Measurements from ENCODE around the gene NCK1.
A peak's percentile ranks its signal among the peaks of the same experiment; 100 is the strongest.
"Not testable (repeated sequence)": the region's sequence is repeated elsewhere in the genome, so short reads cannot be mapped to it uniquely, and the experiment has no call there.

The NCK1 gene

DNA sequence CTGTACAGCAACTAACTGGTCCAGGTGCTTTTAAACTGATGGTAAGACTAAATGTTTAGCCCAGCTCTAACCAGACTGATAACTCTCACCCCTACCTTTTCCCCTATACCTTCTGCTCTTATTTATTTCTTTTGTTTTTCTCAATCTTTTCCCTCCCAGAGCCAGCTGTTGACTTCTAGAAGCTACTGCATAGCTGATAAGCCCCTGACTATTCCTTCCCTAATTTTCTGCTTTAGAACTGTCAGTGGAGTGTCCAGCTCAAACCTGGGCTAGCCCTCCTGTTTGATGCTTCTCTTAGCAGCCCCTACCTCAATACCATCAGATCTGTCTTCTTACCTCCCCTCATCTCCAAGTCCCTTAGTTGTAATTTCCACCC lies 22.5 kb upstream of the NCK1 start:
- peaks cover 9% of the 10 kb centered on the region for H3K4me1 ChIP-seq
- peaks cover 10% of the 10 kb centered on the region for H3K36me3 ChIP-seq (replicated peaks)
- H3K4me3 ChIP-seq, result no peak overlapping the region
- no peaks in the 10 kb centered on the region for H3K27me3 ChIP-seq (ENCODE audit: low read depth)
- H3K9me3 ChIP-seq, result no peaks in the 10 kb centered on the region
- in situ Hi-C loops (cut with MboI; ENCODE audit: low sequenced_read_pairs), result no loop called here
- no peak for DNase-seq (ENCODE audit: low spot score in 2 of 2)

DNA sequence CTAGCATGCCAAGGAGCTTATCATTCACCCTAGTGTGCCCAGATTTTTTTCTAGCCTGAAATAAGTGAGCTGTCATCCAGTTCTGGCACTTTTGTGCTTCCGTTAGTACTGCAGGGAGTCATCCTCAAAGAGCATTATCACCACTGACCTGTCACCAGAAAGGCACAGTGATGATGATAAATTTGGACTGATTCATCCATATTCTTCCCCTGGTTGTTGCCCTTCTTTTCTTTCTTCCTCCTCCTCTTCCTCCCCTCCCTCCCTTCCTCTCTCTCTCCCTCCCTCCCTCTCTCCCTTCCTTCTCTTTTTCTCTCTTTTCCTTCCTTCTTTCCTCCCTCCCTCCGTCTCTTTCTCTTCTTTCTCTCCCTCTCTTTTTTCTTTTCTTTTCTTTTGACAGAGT lies 21.8 kb upstream of the NCK1 start:
- no peak for DNase-seq (ENCODE audit: low spot score in 2 of 2)
- H3K4me3 ChIP-seq, result no peak overlapping the region
- no peaks in the 10 kb centered on the region for H3K9me3 ChIP-seq
- in situ Hi-C loops (cut with MboI; ENCODE audit: low sequenced_read_pairs), result no loop called here
- H3K36me3 ChIP-seq (replicated peaks), result peaks cover 10% of the 10 kb centered on the region
- peaks cover 9% of the 10 kb centered on the region for H3K4me1 ChIP-seq
- no peaks in the 10 kb centered on the region for H3K27me3 ChIP-seq (ENCODE audit: low read depth)

DNA sequence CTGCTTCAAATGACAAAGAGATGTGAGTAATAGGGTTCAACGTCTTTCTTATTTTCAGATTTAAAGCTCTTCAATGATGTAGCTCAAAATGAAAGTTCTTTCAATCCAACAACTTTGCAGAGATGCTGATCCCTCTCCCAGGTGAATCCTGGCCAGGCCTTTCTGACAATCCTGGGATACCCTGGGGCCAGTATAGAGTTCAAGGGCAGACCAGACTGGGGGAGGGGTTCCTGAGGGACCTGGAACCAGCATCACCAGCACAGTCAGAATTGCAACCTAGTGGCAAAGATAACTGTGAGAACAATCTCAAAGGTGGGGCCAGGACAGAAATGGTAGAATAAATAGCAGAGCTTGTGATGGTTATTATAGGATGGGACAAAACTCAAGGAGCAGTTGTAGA lies 19.7 kb upstream of the NCK1 start:
- in situ Hi-C loops (cut with MboI; ENCODE audit: low sequenced_read_pairs), result no loop called here
- Histone ChIP-seq H3K36me3 (replicated peaks) (peaks cover 19% of the 10 kb centered on the region), H3K9me3 (no peaks in the 10 kb centered on the region)

DNA sequence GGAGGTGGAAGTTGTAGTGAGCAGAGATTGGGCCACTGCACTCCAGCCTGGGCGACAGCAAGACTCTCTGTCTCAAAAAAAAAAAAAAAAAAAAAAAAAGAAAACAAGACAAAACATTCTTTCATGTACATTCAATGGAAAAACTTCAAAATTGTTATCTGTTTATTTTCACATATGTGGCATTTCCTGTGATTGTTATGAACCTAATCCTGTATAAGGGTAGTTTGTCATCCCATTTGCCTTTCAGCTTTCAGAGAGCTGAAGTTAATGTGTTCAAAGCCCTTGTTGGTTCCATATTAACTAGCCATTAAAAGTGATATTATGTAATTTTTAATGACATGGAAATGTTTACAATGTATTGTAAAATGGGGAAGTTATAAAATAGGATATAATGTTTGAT lies 17.3 kb upstream of the NCK1 start:
- H3K36me3 ChIP-seq (replicated peaks), result peaks cover 14% of the 10 kb centered on the region
- no peak for DNase-seq (ENCODE audit: low spot score in 2 of 2)
- H3K9me3 ChIP-seq, result no peaks in the 10 kb centered on the region
- in situ Hi-C loops (cut with MboI; ENCODE audit: low sequenced_read_pairs), result no loop called here
- no peaks in the 10 kb centered on the region for H3K4me1 ChIP-seq
- no peaks in the 10 kb centered on the region for H3K27me3 ChIP-seq (ENCODE audit: low read depth)
- H3K4me3 ChIP-seq, result no peak overlapping the region

More for the DNA sequence above, 19.7 kb upstream of the NCK1 start:
- H3K27me3 ChIP-seq (ENCODE audit: low read depth), result no peaks in the 10 kb centered on the region
- DNase-seq (ENCODE audit: low spot score in 2 of 2), result no peak
- H3K4me1 ChIP-seq, result peaks cover 9% of the 10 kb centered on the region
- no peak overlapping the region for H3K4me3 ChIP-seq

DNA sequence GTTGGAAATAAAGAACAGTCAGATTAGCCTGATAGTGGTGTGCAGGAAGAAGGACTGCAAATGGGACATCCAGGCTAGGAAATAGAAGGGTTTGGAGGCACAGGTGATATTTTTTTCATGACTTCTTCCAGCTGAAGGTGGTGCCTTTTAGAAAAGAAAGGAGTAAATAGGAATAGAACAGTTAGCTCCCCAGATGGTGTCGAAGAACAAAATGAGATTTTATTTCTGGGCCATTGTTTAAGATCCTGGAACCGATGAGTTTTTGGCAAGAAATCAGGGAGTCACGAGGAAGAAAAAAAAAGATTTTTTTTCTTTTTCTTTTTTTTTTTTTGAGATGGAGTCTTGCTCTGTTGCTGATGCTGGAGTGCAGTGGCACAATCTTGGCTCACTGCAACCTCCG lies 9.8 kb upstream of the NCK1 start:
- H3K27me3 ChIP-seq (ENCODE audit: low read depth), result no peaks in the 10 kb centered on the region
- H3K4me1 ChIP-seq, result no peaks in the 10 kb centered on the region
- H3K36me3 ChIP-seq (replicated peaks), result peaks cover 13% of the 10 kb centered on the region
- in situ Hi-C loops (cut with MboI; ENCODE audit: low sequenced_read_pairs), result no loop called here
- no peak for DNase-seq (ENCODE audit: low spot score in 2 of 2)
- H3K9me3 ChIP-seq, result no peaks in the 10 kb centered on the region
- no peak overlapping the region for H3K4me3 ChIP-seq

DNA sequence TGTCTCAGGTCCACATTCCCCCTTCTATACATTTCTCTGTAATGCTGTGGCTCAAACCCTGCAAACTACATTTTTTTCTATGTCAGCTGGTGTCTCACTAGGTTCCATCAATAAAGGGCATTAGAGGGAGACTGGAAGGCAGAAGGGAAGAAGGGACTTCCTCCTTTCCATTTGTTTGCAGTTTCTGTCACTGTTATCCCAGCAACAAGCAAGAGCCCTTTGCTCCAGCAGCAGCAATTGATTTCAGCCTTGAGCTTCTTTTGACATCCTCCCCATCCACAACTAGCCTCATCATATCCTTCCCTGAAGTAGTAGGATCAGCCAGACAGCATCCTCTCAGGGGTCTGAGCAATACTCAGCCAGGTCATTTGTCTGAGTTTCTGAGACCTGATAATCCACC lies 5.3 kb upstream of the NCK1 start:
- Histone ChIP-seq H3K4me3 (no peak overlapping the region), H3K4me1 (peaks cover 19% of the 10 kb centered on the region), H3K36me3 (replicated peaks) (peaks cover 13% of the 10 kb centered on the region), H3K27me3 (ENCODE audit: low read depth) (no peaks in the 10 kb centered on the region), H3K9me3 (no peaks in the 10 kb centered on the region)
- in situ Hi-C loops (cut with MboI; ENCODE audit: low sequenced_read_pairs), result no loop called here
- no peak for DNase-seq (ENCODE audit: low spot score in 2 of 2)

DNA sequence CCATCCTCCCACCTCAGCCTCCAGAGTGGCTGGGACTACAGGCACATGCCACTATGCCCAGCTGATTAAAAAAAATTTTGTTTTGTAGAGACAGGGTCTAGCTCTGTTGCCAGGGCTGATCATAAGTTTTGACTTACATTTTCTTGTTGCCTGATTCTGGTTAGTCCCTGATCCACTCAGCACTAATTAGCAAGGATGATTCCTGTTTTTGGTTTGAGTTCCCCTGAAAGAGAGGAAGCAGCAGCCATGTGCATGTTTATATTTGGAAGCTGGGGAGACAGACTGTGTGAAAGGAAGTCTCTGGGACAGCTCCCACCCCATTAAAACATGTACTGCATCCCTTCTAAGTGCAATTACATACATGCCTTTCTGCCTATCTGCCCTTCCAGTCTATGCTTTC lies 3.6 kb upstream of the NCK1 start:
- Histone ChIP-seq H3K4me1 (peaks cover 20% of the 10 kb centered on the region), H3K27me3 (ENCODE audit: low read depth) (no peaks in the 10 kb centered on the region), H3K36me3 (replicated peaks) (peaks cover 13% of the 10 kb centered on the region), H3K9me3 (no peaks in the 10 kb centered on the region), H3K4me3 (no peak overlapping the region)
- in situ Hi-C loops (cut with MboI; ENCODE audit: low sequenced_read_pairs), result no loop called here
- no peak for DNase-seq (ENCODE audit: low spot score in 2 of 2)

DNA sequence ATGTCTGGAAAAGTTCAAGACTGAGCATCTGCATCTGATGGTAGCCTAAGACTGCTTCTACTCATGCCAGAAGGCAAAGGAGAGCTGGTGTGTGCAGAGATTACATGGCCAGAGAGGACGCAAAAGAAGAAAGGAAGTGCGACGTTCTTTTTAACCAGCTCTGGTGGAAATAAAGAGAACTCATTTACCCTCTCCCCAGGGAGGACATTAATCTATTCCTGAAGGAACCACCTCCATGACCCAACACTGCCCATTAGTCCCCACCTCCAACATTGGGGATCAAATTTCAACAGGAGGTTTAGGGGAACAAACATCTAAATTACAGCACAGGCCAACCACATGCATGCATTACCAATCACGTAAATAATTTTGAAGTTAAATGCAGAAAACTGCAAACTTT lies 1.5 kb upstream of the NCK1 start:
- peaks cover 6% of the 10 kb centered on the region for H3K36me3 ChIP-seq (replicated peaks)
- in situ Hi-C loops (cut with MboI; ENCODE audit: low sequenced_read_pairs), result no loop called here
- peak overlapping the region; percentile 95 for H3K4me3 ChIP-seq
- peaks cover 23% of the 10 kb centered on the region for H3K4me1 ChIP-seq
- H3K27me3 ChIP-seq (ENCODE audit: low read depth), result no peaks in the 10 kb centered on the region
- DNase-seq (ENCODE audit: low spot score in 2 of 2), result peak; percentile 46 to 48
- H3K9me3 ChIP-seq, result no peaks in the 10 kb centered on the region

DNA sequence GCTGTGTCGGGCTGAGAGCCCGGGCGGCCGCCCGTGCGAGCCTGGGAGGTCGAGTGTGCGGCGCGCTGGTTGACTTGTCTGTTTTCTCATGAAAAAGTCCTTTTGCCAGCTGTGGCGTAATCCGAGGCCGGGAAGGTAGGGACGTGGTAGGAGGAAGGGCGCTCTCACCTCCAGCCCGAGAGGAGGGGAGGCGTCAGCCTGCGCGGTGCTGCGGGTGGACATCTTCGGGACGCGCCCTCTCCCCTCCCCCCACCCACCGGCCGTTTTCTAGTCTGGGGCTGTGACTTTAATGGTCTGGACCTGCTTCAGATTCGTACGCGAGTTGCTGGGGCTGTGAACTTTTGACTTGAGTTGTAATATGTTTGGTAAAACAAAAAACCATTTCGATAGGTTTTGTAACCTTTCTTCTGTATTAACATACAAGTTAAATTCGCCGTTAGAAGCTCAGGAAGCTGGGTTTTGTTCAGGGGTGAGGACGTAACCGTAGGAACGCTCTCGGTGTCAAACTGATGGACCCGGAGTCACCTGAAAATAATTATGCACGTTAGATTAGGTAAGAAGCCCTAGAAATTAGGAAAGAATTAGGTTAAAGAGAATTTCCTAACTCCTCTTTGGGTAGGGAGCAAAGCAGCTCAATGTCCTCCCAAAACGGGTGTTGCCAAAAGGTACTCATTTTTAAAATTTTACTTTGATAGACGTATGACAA lies 762 bp downstream of the NCK1 start:
- 0 out of 2 replicates have a peak, but pooled peaks cover 2% of the 10 kb centered on the region for H3K36me3 ChIP-seq (replicated peaks)
- peak overlapping the region; percentile 95 for H3K4me3 ChIP-seq
- in situ Hi-C loops (cut with MboI; ENCODE audit: low sequenced_read_pairs), result no loop called here
- H3K27me3 ChIP-seq (ENCODE audit: low read depth), result no peaks in the 10 kb centered on the region
- peaks cover 23% of the 10 kb centered on the region for H3K4me1 ChIP-seq
- DNase-seq (ENCODE audit: low spot score in 2 of 2), result peak; percentile 50 to 77
- no peaks in the 10 kb centered on the region for H3K9me3 ChIP-seq

DNA sequence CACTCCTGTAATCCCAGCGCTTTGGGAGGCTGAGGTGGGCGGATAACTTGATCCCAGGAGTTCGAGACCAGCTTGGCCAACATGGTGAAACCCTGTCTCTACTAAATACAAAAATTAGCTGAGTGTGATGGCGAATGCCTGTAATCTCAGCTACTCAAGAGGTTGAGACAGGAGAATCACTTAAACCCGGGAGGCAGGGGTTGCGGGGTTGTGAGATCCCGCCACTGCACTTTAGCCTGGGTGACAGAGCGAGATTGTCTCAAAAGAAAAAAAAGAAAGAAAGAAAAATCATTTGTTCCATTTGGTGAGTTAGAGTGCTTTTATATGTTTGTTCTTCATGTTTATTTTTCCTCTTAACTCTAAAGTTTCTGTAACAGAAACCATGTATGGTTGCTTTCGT lies 7.3 kb downstream of the NCK1 start:
- Histone ChIP-seq H3K27me3 (ENCODE audit: low read depth) (no peaks in the 10 kb centered on the region), H3K4me3 (no peak overlapping the region), H3K9me3 (no peaks in the 10 kb centered on the region), H3K36me3 (replicated peaks) (peaks cover 10% of the 10 kb centered on the region), H3K4me1 (peaks cover 9% of the 10 kb centered on the region)
- in situ Hi-C loops (cut with MboI; ENCODE audit: low sequenced_read_pairs), result no loop called here
- no peak for DNase-seq (ENCODE audit: low spot score in 2 of 2)

DNA sequence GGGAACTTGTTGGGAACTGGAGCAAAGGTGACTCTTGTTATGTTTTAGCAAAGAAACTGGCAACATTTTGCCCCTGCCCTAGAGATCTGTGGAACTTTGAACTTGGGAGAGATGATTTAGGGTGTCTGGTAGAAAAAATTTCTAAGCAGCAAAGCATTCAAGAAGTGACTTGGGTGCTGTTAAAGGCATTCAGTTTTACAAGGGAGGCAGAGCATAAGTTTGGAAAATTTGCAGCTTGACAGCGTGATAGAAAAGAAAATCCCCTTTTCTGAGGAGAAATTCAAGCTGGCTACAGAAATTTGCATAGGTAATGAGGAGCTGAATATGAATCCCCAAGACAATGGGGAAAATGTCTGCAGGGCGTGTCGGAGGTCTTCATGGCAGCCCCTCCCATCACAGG lies 10.2 kb downstream of the NCK1 start:
- DNase-seq (ENCODE audit: low spot score in 2 of 2), result peak in 1 of 2 experiments; percentile 48
- in situ Hi-C loops (cut with MboI; ENCODE audit: low sequenced_read_pairs); H3K4me1 ChIP-seq; H3K4me3 ChIP-seq; H3K36me3 ChIP-seq (replicated peaks); H3K9me3 ChIP-seq; H3K27me3 ChIP-seq (ENCODE audit: low read depth): not testable (repeated sequence)

DNA sequence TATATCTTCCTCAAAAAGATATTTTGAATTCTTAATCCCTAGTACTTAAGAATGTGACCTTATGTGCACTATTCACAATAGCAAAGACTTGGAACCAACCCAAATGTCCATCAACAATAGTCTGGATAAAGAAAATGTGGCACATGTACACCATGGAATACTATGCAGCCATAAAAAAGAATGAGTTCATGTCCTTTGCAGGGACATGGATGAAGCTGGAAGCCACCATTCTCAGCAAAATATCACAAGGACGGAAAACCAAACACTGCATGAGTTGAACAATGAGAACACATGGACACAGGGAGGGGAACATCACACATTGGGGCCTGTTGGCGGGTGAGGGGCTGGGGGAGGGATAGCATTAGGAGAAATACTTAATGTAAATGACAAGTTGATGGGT lies 17.5 kb downstream of the NCK1 start:
- DNase-seq (ENCODE audit: low spot score in 2 of 2); in situ Hi-C loops (cut with MboI; ENCODE audit: low sequenced_read_pairs); H3K27me3 ChIP-seq (ENCODE audit: low read depth); H3K4me3 ChIP-seq; H3K4me1 ChIP-seq; H3K9me3 ChIP-seq; H3K36me3 ChIP-seq (replicated peaks): not testable (repeated sequence)

DNA sequence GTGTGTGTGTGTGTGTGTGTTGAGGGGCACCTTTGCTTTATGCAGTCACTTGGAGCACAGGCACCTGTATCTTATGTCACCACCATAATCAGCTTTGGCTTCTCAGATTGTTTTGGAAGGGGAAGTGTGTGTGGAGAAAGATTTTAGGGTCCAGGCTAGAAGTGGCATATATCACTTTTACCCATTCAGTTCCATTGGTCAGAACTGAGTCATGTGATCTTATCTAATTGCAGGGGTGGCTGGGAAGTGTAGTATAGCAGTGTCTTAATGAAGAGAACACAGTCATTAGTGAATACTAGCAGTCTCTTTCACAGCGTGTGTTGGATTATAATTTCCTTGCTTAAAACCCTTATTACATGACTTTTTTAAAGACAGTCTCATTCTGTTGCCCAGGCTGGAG lies 20.6 kb downstream of the NCK1 start:
- no peaks in the 10 kb centered on the region for H3K9me3 ChIP-seq
- in situ Hi-C loops (cut with MboI; ENCODE audit: low sequenced_read_pairs), result no loop called here
- H3K27me3 ChIP-seq (ENCODE audit: low read depth), result no peaks in the 10 kb centered on the region
- no peaks in the 10 kb centered on the region for H3K36me3 ChIP-seq (replicated peaks)
- no peak for DNase-seq (ENCODE audit: low spot score in 2 of 2)
- no peak overlapping the region for H3K4me3 ChIP-seq
- H3K4me1 ChIP-seq, result no peaks in the 10 kb centered on the region; the same call in 1 of the 2 replicates

DNA sequence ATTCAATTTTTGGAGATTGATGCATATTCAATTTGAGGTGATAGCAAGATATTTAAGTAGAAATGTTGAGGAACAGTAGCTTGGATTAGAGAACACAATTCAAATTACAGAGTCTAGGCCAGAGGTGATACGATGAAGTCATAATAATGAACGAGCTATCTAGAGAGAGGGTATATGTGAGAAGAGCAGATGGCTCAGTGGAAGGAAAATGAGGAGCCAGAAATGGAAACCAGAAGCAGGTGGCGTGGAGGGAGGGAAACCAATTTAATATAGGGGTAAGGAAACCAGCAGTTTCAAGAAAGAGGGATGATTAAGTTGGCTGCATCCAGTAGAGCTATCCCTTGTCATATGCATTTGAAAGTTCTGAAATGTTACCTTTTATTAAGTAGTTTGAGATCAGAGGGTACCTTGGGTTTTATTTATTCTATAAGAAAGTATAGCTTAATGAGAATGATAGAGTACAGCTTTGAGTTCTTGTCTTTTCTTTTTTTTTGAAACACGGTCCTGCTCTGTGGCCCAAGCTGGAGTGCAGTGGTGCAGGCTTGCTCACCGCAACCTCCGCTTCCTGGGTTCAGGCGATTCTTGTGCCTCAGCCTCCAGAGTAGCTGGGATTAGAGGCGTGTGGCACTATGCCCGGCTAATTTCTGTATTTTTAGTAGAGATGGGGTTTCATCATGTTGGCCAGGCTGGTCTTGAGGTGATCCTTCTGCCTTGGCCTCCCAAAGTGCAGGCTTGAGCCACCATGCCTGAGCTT lies 22.1 kb downstream of the NCK1 start:
- Histone ChIP-seq H3K27me3 (ENCODE audit: low read depth) (no peaks in the 10 kb centered on the region), H3K4me3 (no peak overlapping the region), H3K9me3 (no peaks in the 10 kb centered on the region), H3K4me1 (no peaks in the 10 kb centered on the region; the same call in 1 of the 2 replicates), H3K36me3 (replicated peaks) (no peaks in the 10 kb centered on the region)
- in situ Hi-C loops (cut with MboI; ENCODE audit: low sequenced_read_pairs), result no loop called here
- DNase-seq (ENCODE audit: low spot score in 2 of 2), result no peak

All from HAP-1 (cell line).